ENCODE data around the gene RPL14.

Gene RPL14

DNA sequence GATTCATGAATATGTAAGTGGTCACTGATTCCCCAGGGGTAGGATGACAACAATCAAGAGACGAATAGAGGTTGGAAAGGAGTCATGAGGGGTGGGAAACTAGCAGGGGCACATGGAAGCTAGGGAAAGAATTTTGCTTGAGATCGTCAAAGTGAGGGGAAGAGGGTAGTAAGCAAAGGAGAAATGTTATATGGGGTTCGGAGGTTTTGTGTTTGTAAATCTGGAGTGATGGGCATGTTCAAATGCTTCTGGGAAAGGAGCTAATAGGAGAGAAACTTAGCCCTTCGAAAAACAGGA is 7.9 kb downstream of the RPL14 start:
- TF ChIP-seq EZH2phosphoT487 (conservative IDR thresholded peaks at IDR 0.05; ENCODE audit: low read length) = no peak
- TF ChIP-seq, protein P1, sequence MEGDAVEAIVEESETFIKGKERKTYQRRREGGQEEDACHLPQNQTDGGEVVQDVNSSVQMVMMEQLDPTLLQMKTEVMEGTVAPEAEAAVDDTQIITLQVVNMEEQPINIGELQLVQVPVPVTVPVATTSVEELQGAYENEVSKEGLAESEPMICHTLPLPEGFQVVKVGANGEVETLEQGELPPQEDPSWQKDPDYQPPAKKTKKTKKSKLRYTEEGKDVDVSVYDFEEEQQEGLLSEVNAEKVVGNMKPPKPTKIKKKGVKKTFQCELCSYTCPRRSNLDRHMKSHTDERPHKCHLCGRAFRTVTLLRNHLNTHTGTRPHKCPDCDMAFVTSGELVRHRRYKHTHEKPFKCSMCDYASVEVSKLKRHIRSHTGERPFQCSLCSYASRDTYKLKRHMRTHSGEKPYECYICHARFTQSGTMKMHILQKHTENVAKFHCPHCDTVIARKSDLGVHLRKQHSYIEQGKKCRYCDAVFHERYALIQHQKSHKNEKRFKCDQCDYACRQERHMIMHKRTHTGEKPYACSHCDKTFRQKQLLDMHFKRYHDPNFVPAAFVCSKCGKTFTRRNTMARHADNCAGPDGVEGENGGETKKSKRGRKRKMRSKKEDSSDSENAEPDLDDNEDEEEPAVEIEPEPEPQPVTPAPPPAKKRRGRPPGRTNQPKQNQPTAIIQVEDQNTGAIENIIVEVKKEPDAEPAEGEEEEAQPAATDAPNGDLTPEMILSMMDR (IDR thresholded peaks at IDR 0.05; ENCODE audit: insufficient read depth, low read length, poor library complexity, severe bottlenecking) = no peak
- no peak overlapping the region for H3K27ac ChIP-seq (ENCODE audit: low read depth, low read length)
- no peak overlapping the region for H3K9ac ChIP-seq (ENCODE audit: low read length)
- no peak overlapping the region for H3K4me3 ChIP-seq (ENCODE audit: insufficient read depth, low read length, poor library complexity, severe bottlenecking)
- no peaks in the 10 kb centered on the region for H3K9me3 ChIP-seq (ENCODE audit: insufficient read depth, low read length)
- peaks cover 46% of the 10 kb centered on the region for H3F3A ChIP-seq (ENCODE audit: insufficient read depth)
- H3K27me3 ChIP-seq (ENCODE audit: low read length) = no peaks in the 10 kb centered on the region
- H3K9me2 ChIP-seq (replicated peaks; ENCODE audit: insufficient read depth, low read length) = no peaks in the 10 kb centered on the region
- no peak overlapping the region for H3K4me2 ChIP-seq (ENCODE audit: low read depth, low read length, poor library complexity, severe bottlenecking)
- no peak overlapping the region for H2AFZ ChIP-seq (ENCODE audit: low read depth, low read length, severe bottlenecking)
- H3K79me2 ChIP-seq (ENCODE audit: insufficient read depth, low read length) = peaks cover 9% of the 10 kb centered on the region
- peaks cover 13% of the 10 kb centered on the region; the same call in 1 of the 2 replicates for H4K20me1 ChIP-seq (ENCODE audit: low read depth, low read length)
- H3K36me3 ChIP-seq (ENCODE audit: low read length) = peaks cover 43% of the 10 kb centered on the region

DNA sequence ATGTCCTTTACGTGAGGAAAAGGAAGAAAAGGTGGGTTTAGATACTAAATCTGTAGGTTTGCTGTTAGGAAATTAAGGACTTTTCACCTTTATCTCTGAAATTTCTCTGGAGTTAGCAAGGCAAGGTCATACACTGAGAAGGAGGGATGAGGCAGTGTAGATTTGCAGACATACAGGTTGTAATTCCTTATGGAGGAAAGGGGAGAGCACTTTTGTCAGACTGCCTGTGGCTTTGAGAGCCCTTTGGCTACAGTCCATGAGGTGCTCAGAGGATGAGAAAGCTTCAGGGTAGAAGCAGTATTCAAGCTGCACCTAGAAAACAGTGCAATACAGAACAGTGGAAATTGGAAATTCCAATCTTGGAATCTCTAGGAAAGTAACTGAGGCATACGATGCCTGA is 8.3 kb downstream of the RPL14 start:
- H4K20me1 ChIP-seq (ENCODE audit: low read depth, low read length) = peaks cover 10% of the 10 kb centered on the region; the same call in 1 of the 2 replicates

DNA sequence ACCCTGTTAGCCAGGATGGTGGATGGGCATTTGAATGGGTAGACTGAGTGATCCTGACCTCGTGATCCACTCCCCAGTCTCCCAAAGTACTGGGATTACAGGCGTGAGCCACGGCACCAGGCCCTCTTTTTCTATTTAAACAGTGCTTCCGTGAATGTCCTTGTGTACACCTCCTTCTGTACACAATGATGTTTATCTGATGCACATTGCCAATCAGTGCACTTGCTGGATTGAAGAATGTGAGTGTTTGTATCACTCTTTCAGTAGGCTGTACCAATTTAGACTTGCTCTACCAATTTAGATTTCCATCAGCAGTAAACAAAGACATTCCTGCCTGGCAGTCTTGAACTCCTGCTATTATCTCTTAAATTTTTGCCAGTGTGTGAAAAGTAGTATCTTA is 10.9 kb downstream of the RPL14 start:
- Histone ChIP-seq H3K9ac (ENCODE audit: low read length) (no peak overlapping the region), H3K4me2 (ENCODE audit: low read depth, low read length, poor library complexity, severe bottlenecking) (no peak overlapping the region), H3K79me2 (ENCODE audit: insufficient read depth, low read length) (0 out of 2 replicates have a peak, but pooled peaks cover 5% of the 10 kb centered on the region), H3K4me3 (ENCODE audit: insufficient read depth, low read length, poor library complexity, severe bottlenecking) (no peak overlapping the region), H3K9me3 (ENCODE audit: insufficient read depth, low read length) (no peaks in the 10 kb centered on the region), H3K27ac (ENCODE audit: low read depth, low read length) (no peak overlapping the region), H4K20me1 (ENCODE audit: low read depth, low read length) (peaks cover 6% of the 10 kb centered on the region; the same call in 1 of the 2 replicates), H2AFZ (ENCODE audit: low read depth, low read length, severe bottlenecking) (no peak overlapping the region), H3F3A (ENCODE audit: insufficient read depth) (peaks cover 45% of the 10 kb centered on the region), H3K36me3 (ENCODE audit: low read length) (peaks cover 28% of the 10 kb centered on the region), H3K27me3 (ENCODE audit: low read length) (no peaks in the 10 kb centered on the region), H3K9me2 (replicated peaks; ENCODE audit: insufficient read depth, low read length) (no peaks in the 10 kb centered on the region)
- TF ChIP-seq, protein P1 (IDR thresholded peaks at IDR 0.05; ENCODE audit: insufficient read depth, low read length, poor library complexity, severe bottlenecking) = no peak
- no peak for TF ChIP-seq EZH2phosphoT487 (conservative IDR thresholded peaks at IDR 0.05; ENCODE audit: low read length)

More for the DNA sequence above, 8.3 kb downstream of the RPL14 start:
- Histone ChIP-seq H3K27ac (ENCODE audit: low read depth, low read length) (no peak overlapping the region), H3K9ac (ENCODE audit: low read length) (no peak overlapping the region), H3K4me2 (ENCODE audit: low read depth, low read length, poor library complexity, severe bottlenecking) (no peak overlapping the region), H3K9me3 (ENCODE audit: insufficient read depth, low read length) (no peaks in the 10 kb centered on the region), H3F3A (ENCODE audit: insufficient read depth) (peaks cover 42% of the 10 kb centered on the region), H3K27me3 (ENCODE audit: low read length) (no peaks in the 10 kb centered on the region), H2AFZ (ENCODE audit: low read depth, low read length, severe bottlenecking) (no peak overlapping the region), H3K4me3 (ENCODE audit: insufficient read depth, low read length, poor library complexity, severe bottlenecking) (no peak overlapping the region), H3K9me2 (replicated peaks; ENCODE audit: insufficient read depth, low read length) (no peaks in the 10 kb centered on the region), H3K79me2 (ENCODE audit: insufficient read depth, low read length) (peaks cover 5% of the 10 kb centered on the region; the same call in 1 of the 2 replicates), H3K36me3 (ENCODE audit: low read length) (peaks cover 40% of the 10 kb centered on the region)
- TF ChIP-seq EZH2phosphoT487 (conservative IDR thresholded peaks at IDR 0.05; ENCODE audit: low read length) = no peak
- TF ChIP-seq, protein P1 (IDR thresholded peaks at IDR 0.05; ENCODE audit: insufficient read depth, low read length, poor library complexity, severe bottlenecking) = no peak
